22Rv1 (cell line): ENCODE measurements around the gene ZDHHC24.

Experiments used
- H3K27ac ChIP-seq: fragments of 450-650 bp; 2 replicates; pipeline ENCODE4 v1.5.1; 2017
- CTCF ChIP-seq: fragments of 450-650 bp; IDR thresholded peaks from 2 replicates; pipeline ENCODE4 v1.5.1; 2017; ENCODE audit warnings: mild to moderate bottlenecking
- ZFX ChIP-seq: fragments of 450-650 bp; IDR thresholded peaks from 2 replicates; pipeline ENCODE4 v1.6.1; 2017; ENCODE audit warnings: antibody characterized with exemption, borderline replicate concordance

ZDHHC24 gene

GRCh38 chr11:66557733-66558326 is 12.0 kb upstream of the ZDHHC24 start:
- no peak overlapping the region for H3K27ac ChIP-seq
- TF ChIP-seq ZFX (no peak), CTCF (no peak)

GRCh38 chr11:66556086-66556485 is 10.2 kb upstream of the ZDHHC24 start:
- no peak overlapping the region for H3K27ac ChIP-seq

GRCh38 chr11:66555416-66555815 is 9.6 kb upstream of the ZDHHC24 start:
- TF ChIP-seq ZFX (no peak), CTCF (no peak)
- H3K27ac ChIP-seq, result no peak overlapping the region

More at GRCh38 chr11:66556086-66556485, 10.2 kb upstream of the ZDHHC24 start:
- TF ChIP-seq CTCF (no peak), ZFX (no peak)

GRCh38 chr11:66554602-66555001 is 8.8 kb upstream of the ZDHHC24 start:
- TF ChIP-seq ZFX (no peak), CTCF (no peak)
- H3K27ac ChIP-seq, result no peak overlapping the region

- TF ChIP-seq CTCF (no peak), ZFX (no peak)
- no peak overlapping the region for H3K27ac ChIP-seq
Observed at GRCh38 chr11:66550887-66551286, 5.0 kb upstream of the ZDHHC24 start.

- TF ChIP-seq ZFX (no peak), CTCF (no peak)
- no peak overlapping the region for H3K27ac ChIP-seq
Observed at GRCh38 chr11:66549696-66550095, 3.8 kb upstream of the ZDHHC24 start.

- no peak overlapping the region for H3K27ac ChIP-seq
- TF ChIP-seq CTCF (no peak), ZFX (no peak)
Observed at GRCh38 chr11:66548774-66549630, 3.2 kb upstream of the ZDHHC24 start.
